H9 (cell line): Measurements from ENCODE around the gene YES1. TPM values are rescaled to one million over a fixed set of nuclear protein-coding genes. Genes with fewer than 3 reads are reported as not detected.

ENCODE experiments used
- DNase-seq: peaks from one replicate; pipeline ENCODE4 v3.0.0-alpha.2; 2017
- H2AFZ ChIP-seq: one replicate; pipeline ENCODE4 v1.6.1; 2013; ENCODE audit warnings: mild to moderate bottlenecking, low read length, control low read depth, moderate library complexity
- H2AK5ac ChIP-seq: 2 replicates; pipeline ENCODE4 v1.6.1; 2013; ENCODE audit warnings: low read length, control low read depth, mixed read lengths; ENCODE audit not compliant: insufficient read length
- H2BK120ac ChIP-seq: one replicate; pipeline ENCODE4 v1.6.1; 2013; ENCODE audit warnings: low read depth, mild to moderate bottlenecking, low read length, control low read depth, inconsistent platforms; ENCODE audit not compliant: poor library complexity, severe bottlenecking
- H2BK12ac ChIP-seq: 2 replicates; pipeline ENCODE4 v1.6.1; 2013; ENCODE audit warnings: low read length, control low read depth, mixed read lengths, low read depth; ENCODE audit not compliant: insufficient read length
- H2BK15ac ChIP-seq: 2 replicates; pipeline ENCODE4 v1.6.1; 2013; ENCODE audit warnings: low read depth, low read length, control low read depth
- H2BK20ac ChIP-seq: one replicate; pipeline ENCODE4 v1.6.1; 2013; ENCODE audit warnings: low read depth, mild to moderate bottlenecking, low read length, control low read depth, inconsistent platforms; ENCODE audit not compliant: poor library complexity, severe bottlenecking
- H2BK5ac ChIP-seq: 2 replicates; pipeline ENCODE4 v1.6.1; 2013; ENCODE audit warnings: low read length, control low read depth, mixed read lengths; ENCODE audit not compliant: insufficient read length
- H3K14ac ChIP-seq: 2 replicates; pipeline ENCODE4 v1.6.1; 2013; ENCODE audit warnings: low read length, control low read depth; ENCODE audit not compliant: insufficient read depth
- H3K18ac ChIP-seq: 2 replicates; pipeline ENCODE4 v1.6.1; 2013; ENCODE audit warnings: low read depth, mild to moderate bottlenecking, mixed read lengths, low read length, control low read depth; ENCODE audit not compliant: insufficient read length
- H3K23ac ChIP-seq: 2 replicates; pipeline ENCODE4 v1.6.1; 2013; ENCODE audit warnings: low read length, control low read depth, mixed read lengths, low read depth; ENCODE audit not compliant: insufficient read length
- H3K23me2 ChIP-seq: 2 replicates; pipeline ENCODE4 v1.6.1; 2013; ENCODE audit warnings: low read depth, mild to moderate bottlenecking, mixed read lengths, low read length, control low read depth; ENCODE audit not compliant: insufficient read length, poor library complexity, severe bottlenecking
- H3K27ac ChIP-seq: 2 replicates; pipeline ENCODE4 v1.5.1; 2013; ENCODE audit warnings: low read length, control low read depth, mixed read lengths, low read depth; ENCODE audit not compliant: insufficient read length
- H3K27me3 ChIP-seq: 2 replicates; pipeline ENCODE4 v1.6.1; 2013; ENCODE audit warnings: low read length, control low read depth, inconsistent platforms; ENCODE audit not compliant: insufficient read depth
- H3K4ac ChIP-seq: 2 replicates; pipeline ENCODE4 v1.6.1; 2013; ENCODE audit warnings: low read depth, mild to moderate bottlenecking, control low read depth, inconsistent platforms, low read length, moderate library complexity
- H3K4me1 ChIP-seq: 2 replicates; pipeline ENCODE4 v1.6.1; 2013; ENCODE audit warnings: low read length, control low read depth, inconsistent platforms; ENCODE audit not compliant: insufficient read depth
- H3K4me2 ChIP-seq: 2 replicates; pipeline ENCODE4 v1.6.1; 2013; ENCODE audit warnings: low read length, control low read depth, mixed read lengths; ENCODE audit not compliant: insufficient read length, insufficient read depth
- H3K56ac ChIP-seq: 2 replicates; pipeline ENCODE4 v1.6.1; 2013; ENCODE audit warnings: low read depth, mild to moderate bottlenecking, mixed read lengths, low read length, control low read depth; ENCODE audit not compliant: insufficient read length
- H3K79me1 ChIP-seq: 2 replicates; pipeline ENCODE4 v1.6.1; 2013; ENCODE audit warnings: low read depth, mild to moderate bottlenecking, moderate library complexity, low read length, control low read depth, inconsistent platforms; ENCODE audit not compliant: insufficient read depth, poor library complexity, severe bottlenecking
- H3K79me2 ChIP-seq: 2 replicates; pipeline ENCODE4 v1.6.1; 2013; ENCODE audit warnings: low read length, control low read depth, inconsistent platforms; ENCODE audit not compliant: insufficient read depth
- H3K9ac ChIP-seq: 2 replicates; pipeline ENCODE4 v1.6.1; 2013; ENCODE audit warnings: low read length, control low read depth, mixed read lengths; ENCODE audit not compliant: insufficient read length; ENCODE audit errors: extremely low read depth
- H3K9me3 ChIP-seq: one replicate; pipeline ENCODE4 v1.6.1; 2013; ENCODE audit warnings: low read depth, low read length, inconsistent platforms; ENCODE audit not compliant: control insufficient read depth
- H3T11ph ChIP-seq: one replicate; pipeline ENCODE4 v1.6.1; 2013; ENCODE audit warnings: mild to moderate bottlenecking, low read length, control low read depth, inconsistent platforms
- H4K20me1 ChIP-seq: one replicate; pipeline ENCODE4 v1.6.1; 2013; ENCODE audit not compliant: control insufficient read depth, insufficient read length, insufficient read depth
- H4K5ac ChIP-seq: 2 replicates; pipeline ENCODE4 v1.6.1; 2013; ENCODE audit warnings: low read depth, mild to moderate bottlenecking, mixed read lengths, low read length, control low read depth; ENCODE audit not compliant: insufficient read length
- H4K8ac ChIP-seq: replicated peaks from 2 replicates; pipeline ENCODE4 v1.6.1; 2013; ENCODE audit warnings: low read length, control low read depth, mixed read lengths, low read depth; ENCODE audit not compliant: insufficient read length
- H4K91ac ChIP-seq: 2 replicates; pipeline ENCODE4 v1.6.1; 2013; ENCODE audit warnings: low read depth, mild to moderate bottlenecking, moderate library complexity, mixed read lengths, low read length, control low read depth; ENCODE audit not compliant: insufficient read length
- H3K27ac Mint-ChIP-seq, 3 experiments: 2 replicates in 2 of 3; 3 replicates in 1 of 3; pipeline ENCODE4 v1.8.0; 2020 to 2021; ENCODE audit warnings: mixed read lengths in 3 of 3, mild to moderate bottlenecking in 1 of 3, moderate library complexity in 1 of 3
- H3K27me3 Mint-ChIP-seq: 2 replicates; pipeline ENCODE4 v1.8.0; 2021; ENCODE audit warnings: low read depth, mild to moderate bottlenecking, moderate library complexity, mixed read lengths
- H3K36me3 Mint-ChIP-seq, 3 experiments: 2 replicates in 2 of 3; 3 replicates in 1 of 3; pipeline ENCODE4 v1.8.0; 2020 to 2021; ENCODE audit warnings: low read depth in 3 of 3, mixed read lengths in 3 of 3; ENCODE audit not compliant: insufficient read depth in 1 of 3
- H3K4me1 Mint-ChIP-seq, 2 experiments: 2 replicates each; pipeline ENCODE4 v1.8.0; 2020; ENCODE audit warnings: mixed read lengths in 2 of 2
- H3K4me3 Mint-ChIP-seq, 2 experiments: 2 replicates in 1 of 2; 3 replicates in 1 of 2; pipeline ENCODE4 v1.8.0; 2020 to 2021; ENCODE audit warnings: mild to moderate bottlenecking in 2 of 2, mixed read lengths in 2 of 2, moderate library complexity in 1 of 2
- H3K9me3 Mint-ChIP-seq, 2 experiments: 2 replicates in 1 of 2; 3 replicates in 1 of 2; pipeline ENCODE4 v1.8.0; 2020; ENCODE audit warnings: mild to moderate bottlenecking in 2 of 2, mixed read lengths in 2 of 2, moderate library complexity in 1 of 2
- WGBS: extraction: QIAGEN DNeasy Blood & Tissue Kit; methylation state at CpG from one replicate; pipeline ENCODE4 v1.1.7; 2013; ENCODE audit warnings: missing lambda C conversion rate, low lambda C conversion rate, mixed read lengths; ENCODE audit not compliant: insufficient read length; ENCODE audit errors: extremely low coverage; 5-methylcytosine and 5-hydroxymethylcytosine counted together
- total RNA-seq: library from RNA; stranded (reverse); gene quantifications from 2 replicates; pipeline ENCODE4 v1.2.1, GENCODE V29; 2021
- TF ChIP-seq, protein P1 (sequence below): fragments of 200-600 bp; sonication (generic); conservative IDR thresholded peaks from 3 replicates; pipeline ENCODE4 v1.8.0; 2021; ENCODE audit warnings: antibody characterized with exemption, mild to moderate bottlenecking

Gene YES1
- total RNA-seq, 1 experiment from 2014 or later, result 86.9 TPM

DNA sequence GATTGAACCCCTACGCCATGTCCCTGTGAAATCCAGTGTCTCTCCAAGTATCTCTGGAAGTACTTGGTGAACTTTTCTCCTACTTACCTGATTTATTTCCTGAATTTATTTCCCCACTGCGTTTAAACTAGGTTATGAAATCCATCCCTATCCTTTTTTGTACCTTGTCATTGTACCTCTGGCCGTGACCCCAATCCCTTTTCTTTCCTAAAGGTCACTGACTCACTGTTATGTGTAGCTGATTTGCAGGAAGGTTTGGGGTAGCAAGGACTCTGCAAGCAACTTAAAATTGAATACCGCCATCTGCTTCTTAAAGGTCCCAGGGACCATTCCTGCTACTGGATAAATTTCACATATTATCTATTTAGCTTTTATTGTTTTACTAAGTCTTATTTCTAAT, 95.0 kb downstream of the YES1 start:
- Histone ChIP-seq H3K56ac (no peak overlapping the region), H2AFZ (no peak overlapping the region), H3K18ac (no peak overlapping the region), H3K9ac (no peak overlapping the region), H3K27ac (no peak overlapping the region), H2BK120ac (no peak overlapping the region), H3K4ac (no peak overlapping the region), H3K4me1 (no peaks in the 10 kb centered on the region), H3K23me2 (no peaks in the 10 kb centered on the region), H3K9me3 (no peaks in the 10 kb centered on the region), H4K91ac (no peak overlapping the region), H2BK15ac (no peak overlapping the region), H2BK5ac (no peak overlapping the region), H2BK20ac (no peak overlapping the region), H3K14ac (no peak overlapping the region), H4K5ac (no peak overlapping the region), H3K79me1 (no peaks in the 10 kb centered on the region), H2AK5ac (no peak overlapping the region), H2BK12ac (no peak overlapping the region), H3K79me2 (no peaks in the 10 kb centered on the region), H3T11ph (no peak overlapping the region), H4K20me1 (no peaks in the 10 kb centered on the region), H3K27me3 (no peaks in the 10 kb centered on the region), H3K23ac (no peak overlapping the region), H3K4me2 (no peak overlapping the region), H4K8ac (no peak overlapping the region)
- WGBS, result no CpG with 5 or more reads among the region's 4 CpGs
- Mint-ChIP-seq H3K9me3 (peaks cover 3 to 7% of the 10 kb centered on the region in 2 experiments; a peak in 2 of 5 replicates), H3K36me3 (peaks cover 0 to 3% (median 2%) of the 10 kb centered on the region in 3 experiments; a peak in 4 of 7 replicates), H3K27ac (no peak overlapping the region), H3K27me3 (peaks cover 5% of the 10 kb centered on the region), H3K4me1 (peaks cover 0 to 2% of the 10 kb centered on the region in 2 experiments; a peak in 1 of 4 replicates), H3K4me3 (no peak overlapping the region)
- TF ChIP-seq, protein P1, sequence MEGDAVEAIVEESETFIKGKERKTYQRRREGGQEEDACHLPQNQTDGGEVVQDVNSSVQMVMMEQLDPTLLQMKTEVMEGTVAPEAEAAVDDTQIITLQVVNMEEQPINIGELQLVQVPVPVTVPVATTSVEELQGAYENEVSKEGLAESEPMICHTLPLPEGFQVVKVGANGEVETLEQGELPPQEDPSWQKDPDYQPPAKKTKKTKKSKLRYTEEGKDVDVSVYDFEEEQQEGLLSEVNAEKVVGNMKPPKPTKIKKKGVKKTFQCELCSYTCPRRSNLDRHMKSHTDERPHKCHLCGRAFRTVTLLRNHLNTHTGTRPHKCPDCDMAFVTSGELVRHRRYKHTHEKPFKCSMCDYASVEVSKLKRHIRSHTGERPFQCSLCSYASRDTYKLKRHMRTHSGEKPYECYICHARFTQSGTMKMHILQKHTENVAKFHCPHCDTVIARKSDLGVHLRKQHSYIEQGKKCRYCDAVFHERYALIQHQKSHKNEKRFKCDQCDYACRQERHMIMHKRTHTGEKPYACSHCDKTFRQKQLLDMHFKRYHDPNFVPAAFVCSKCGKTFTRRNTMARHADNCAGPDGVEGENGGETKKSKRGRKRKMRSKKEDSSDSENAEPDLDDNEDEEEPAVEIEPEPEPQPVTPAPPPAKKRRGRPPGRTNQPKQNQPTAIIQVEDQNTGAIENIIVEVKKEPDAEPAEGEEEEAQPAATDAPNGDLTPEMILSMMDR, result no peak
- DNase-seq, result no peak
